HG03520 (cell line): ENCODE data around the gene ZFR2.
"Not testable (repeated sequence)": the region's sequence is repeated elsewhere in the genome, so short reads cannot be mapped to it uniquely, and the experiment has no call there.

Source experiments
- ATAC-seq: cut with Tn5 transposase; IDR thresholded peaks from one replicate; pipeline ENCODE4 v1.9.1; 2021; ENCODE audit warnings: mild to moderate bottlenecking, moderate library complexity; ENCODE audit not compliant: unreplicated experiment

ZFR2 gene

GRCh38 chr19:3774621-3775373 is 94.0 kb downstream of the ZFR2 start:
- ATAC-seq: no peak

GRCh38 chr19:3773814-3774515 is 94.9 kb downstream of the ZFR2 start:
- ATAC-seq: no peak

GRCh38 chr19:3771906-3772455 is 96.9 kb downstream of the ZFR2 start, which contains the start of gene RAX2:
Gene RAX2 (minus strand): TSS chr19:3772228. CDS start chr19:3771742, 486 bp downstream.
- no peak for ATAC-seq

- no peak for ATAC-seq
Observed at GRCh38 chr19:3771000-3771905, 97.6 kb downstream of the ZFR2 start.

- ATAC-seq: no peak
Observed at GRCh38 chr19:3770136-3770999, 98.5 kb downstream of the ZFR2 start.

- no peak for ATAC-seq
Observed at GRCh38 chr19:3769494-3769893, 99.3 kb downstream of the ZFR2 start.

- ATAC-seq: no peak
Observed at GRCh38 chr19:3768748-3769099, 100.1 kb downstream of the ZFR2 start.

GRCh38 chr19:3768015-3768747 is 100.7 kb downstream of the ZFR2 start:
- no peak for ATAC-seq

- no peak for ATAC-seq
Observed at GRCh38 chr19:3767050-3767449, 101.8 kb downstream of the ZFR2 start.

GRCh38 chr19:3766520-3766919 is 102.3 kb downstream of the ZFR2 start:
- ATAC-seq: no peak

GRCh38 chr19:3765757-3766156 is 103.1 kb downstream of the ZFR2 start:
- not testable (repeated sequence) for ATAC-seq

GRCh38 chr19:3765121-3765520 is 103.7 kb downstream of the ZFR2 start:
- ATAC-seq: no peak

- peak; percentile 59 for ATAC-seq
Observed at GRCh38 chr19:3762501-3763459, 106.1 kb downstream of the ZFR2 start, which contains the start of gene MRPL54. Gene MRPL54 (plus strand): TSS chr19:3762682. CDS start chr19:3762701, 19 bp downstream.

- no peak for ATAC-seq
Observed at GRCh38 chr19:3762130-3762473, 106.7 kb downstream of the ZFR2 start.

- peak; percentile 43 for ATAC-seq
Observed at GRCh38 chr19:3761382-3762129, 107.3 kb downstream of the ZFR2 start, which contains the start of gene APBA3. Gene APBA3 (minus strand): TSS chr19:3761692. CDS start chr19:3760264, 1,428 bp downstream.

- no peak for ATAC-seq
Observed at GRCh38 chr19:3760871-3761361, 107.9 kb downstream of the ZFR2 start.
